GM13977 (cell line): ENCODE data around the gene LPP.

Experiments used
- DNase-seq: peaks from one replicate; pipeline ENCODE4 v3.0.0; 2012; ENCODE audit warnings: low spot score
- in situ Hi-C: fragments of 300-500 bp; cut with MboI; formaldehyde crosslinking; loops from one replicate; pipeline ENCODE4 v1.12.0; 2022; ENCODE audit warnings: low sequenced_read_pairs, low pct_unique_long_range_greater_than_20kb, mixed read lengths, inconsistent platforms; ENCODE audit not compliant: unreplicated experiment
- TF ChIP-seq, protein P1 (sequence below): IDR thresholded peaks from 2 replicates; pipeline ENCODE4 v1.5.1; 2012; ENCODE audit warnings: mild to moderate bottlenecking, control low read depth; ENCODE audit not compliant: insufficient read depth; ENCODE audit errors: extremely low read depth, missing control alignments

The LPP gene

DNA sequence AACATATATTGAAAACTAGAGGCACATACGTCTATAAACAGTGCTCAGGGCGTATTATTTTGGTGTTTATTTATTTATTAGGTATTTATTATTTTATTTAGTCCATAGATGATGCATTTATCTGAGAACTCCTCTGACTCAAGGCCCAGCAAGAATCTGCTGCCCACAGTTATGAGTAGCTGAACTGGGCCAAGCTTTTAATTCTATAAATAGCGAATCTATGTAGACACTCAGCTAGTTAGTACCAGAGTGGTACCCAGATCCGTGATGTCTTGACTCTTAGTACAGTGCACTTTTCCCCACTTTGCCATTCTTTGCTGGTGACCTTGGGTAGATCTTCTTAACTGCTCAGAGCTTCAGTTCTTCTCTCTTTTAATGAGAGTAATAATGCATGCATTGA lies 647.4 kb downstream of the LPP start:
- TF ChIP-seq, protein P1, sequence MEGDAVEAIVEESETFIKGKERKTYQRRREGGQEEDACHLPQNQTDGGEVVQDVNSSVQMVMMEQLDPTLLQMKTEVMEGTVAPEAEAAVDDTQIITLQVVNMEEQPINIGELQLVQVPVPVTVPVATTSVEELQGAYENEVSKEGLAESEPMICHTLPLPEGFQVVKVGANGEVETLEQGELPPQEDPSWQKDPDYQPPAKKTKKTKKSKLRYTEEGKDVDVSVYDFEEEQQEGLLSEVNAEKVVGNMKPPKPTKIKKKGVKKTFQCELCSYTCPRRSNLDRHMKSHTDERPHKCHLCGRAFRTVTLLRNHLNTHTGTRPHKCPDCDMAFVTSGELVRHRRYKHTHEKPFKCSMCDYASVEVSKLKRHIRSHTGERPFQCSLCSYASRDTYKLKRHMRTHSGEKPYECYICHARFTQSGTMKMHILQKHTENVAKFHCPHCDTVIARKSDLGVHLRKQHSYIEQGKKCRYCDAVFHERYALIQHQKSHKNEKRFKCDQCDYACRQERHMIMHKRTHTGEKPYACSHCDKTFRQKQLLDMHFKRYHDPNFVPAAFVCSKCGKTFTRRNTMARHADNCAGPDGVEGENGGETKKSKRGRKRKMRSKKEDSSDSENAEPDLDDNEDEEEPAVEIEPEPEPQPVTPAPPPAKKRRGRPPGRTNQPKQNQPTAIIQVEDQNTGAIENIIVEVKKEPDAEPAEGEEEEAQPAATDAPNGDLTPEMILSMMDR, result no peak
- no peak for DNase-seq
- in situ Hi-C loops, result no loop called here

DNA sequence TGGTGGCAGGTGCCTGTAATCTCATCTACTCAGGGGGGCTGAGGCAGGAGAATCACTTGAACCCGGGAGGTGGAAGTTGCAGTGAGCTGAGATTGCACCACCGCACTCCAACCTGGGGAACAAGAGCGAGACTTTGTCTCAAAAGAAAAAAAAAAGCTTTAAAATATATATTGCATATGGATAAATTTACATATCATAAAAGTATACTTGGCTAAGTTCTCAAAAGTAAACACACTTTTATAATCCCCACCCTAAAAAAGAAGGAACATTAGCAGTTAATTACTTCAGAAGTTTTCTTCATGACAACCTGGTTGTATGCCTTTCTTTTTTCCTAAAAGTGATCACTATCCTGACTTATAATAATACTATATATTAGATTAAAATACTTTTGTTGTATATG lies 648.7 kb downstream of the LPP start:
- in situ Hi-C loops, result no loop called here
- TF ChIP-seq, protein P1, result no peak
- DNase-seq, result no peak

DNA sequence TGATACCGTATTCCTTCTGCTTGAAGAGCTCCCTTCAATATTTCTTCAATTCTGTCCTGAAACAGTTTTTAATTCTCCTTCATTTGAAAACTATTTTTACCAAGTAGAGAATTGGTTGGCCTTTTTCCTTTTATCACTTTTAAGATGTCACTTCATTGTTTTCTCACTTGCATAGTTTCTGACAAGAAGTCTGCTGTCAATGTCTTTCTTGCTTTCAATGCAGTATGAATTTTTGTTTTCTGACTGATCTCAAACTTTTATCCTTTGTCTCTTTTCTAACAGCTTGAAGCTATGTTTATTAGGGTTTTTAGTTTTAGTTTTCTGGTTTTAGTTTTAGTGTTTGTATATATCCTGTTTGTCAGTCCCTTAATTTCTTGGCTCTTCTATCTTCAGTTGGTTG lies 653.0 kb downstream of the LPP start:
- TF ChIP-seq, protein P1, result no peak
- in situ Hi-C loops, result no loop called here
- no peak for DNase-seq

DNA sequence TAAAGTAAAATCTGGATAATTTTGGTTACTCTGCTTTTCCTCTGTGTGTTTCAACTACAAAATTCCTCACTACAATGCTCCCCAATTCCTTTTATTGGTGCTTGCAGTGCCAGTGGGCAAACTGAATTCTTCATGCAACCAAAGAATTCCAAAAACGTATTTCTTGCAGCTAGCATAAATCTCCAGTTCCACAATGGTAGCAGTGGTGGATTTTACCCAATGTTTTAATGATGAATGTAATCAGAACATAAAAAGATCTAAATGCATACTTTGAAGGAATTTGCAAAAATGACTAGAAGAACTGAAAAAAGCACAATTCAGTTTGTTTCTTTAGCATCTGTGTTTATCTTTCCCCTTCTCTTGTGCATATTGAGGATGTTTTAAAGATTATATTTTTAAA lies 658.2 kb downstream of the LPP start:
- TF ChIP-seq, protein P1, result no peak
- in situ Hi-C loops, result no loop called here

DNA sequence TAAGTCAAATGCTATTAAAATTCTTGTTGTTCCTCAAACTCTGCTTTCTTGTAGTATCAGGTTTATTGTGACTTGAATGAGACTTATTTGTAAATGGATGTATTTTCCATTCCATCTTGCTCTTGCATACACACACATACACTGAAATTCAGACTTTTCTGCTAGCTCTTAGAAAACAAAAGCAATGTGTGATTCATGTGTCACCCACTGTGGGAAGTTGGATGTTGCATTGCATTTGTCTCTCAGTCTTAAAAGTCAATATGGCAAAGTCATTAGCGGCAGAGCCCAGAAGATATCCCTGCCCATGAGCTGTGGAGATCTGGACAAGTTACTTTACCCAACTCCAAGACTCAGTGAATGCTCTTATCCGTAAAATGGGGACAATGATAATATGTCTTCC lies 660.6 kb downstream of the LPP start:
- DNase-seq, result no peak
- TF ChIP-seq, protein P1, result no peak
- in situ Hi-C loops, result no loop called here

More for the DNA sequence above, 658.2 kb downstream of the LPP start:
- no peak for DNase-seq

DNA sequence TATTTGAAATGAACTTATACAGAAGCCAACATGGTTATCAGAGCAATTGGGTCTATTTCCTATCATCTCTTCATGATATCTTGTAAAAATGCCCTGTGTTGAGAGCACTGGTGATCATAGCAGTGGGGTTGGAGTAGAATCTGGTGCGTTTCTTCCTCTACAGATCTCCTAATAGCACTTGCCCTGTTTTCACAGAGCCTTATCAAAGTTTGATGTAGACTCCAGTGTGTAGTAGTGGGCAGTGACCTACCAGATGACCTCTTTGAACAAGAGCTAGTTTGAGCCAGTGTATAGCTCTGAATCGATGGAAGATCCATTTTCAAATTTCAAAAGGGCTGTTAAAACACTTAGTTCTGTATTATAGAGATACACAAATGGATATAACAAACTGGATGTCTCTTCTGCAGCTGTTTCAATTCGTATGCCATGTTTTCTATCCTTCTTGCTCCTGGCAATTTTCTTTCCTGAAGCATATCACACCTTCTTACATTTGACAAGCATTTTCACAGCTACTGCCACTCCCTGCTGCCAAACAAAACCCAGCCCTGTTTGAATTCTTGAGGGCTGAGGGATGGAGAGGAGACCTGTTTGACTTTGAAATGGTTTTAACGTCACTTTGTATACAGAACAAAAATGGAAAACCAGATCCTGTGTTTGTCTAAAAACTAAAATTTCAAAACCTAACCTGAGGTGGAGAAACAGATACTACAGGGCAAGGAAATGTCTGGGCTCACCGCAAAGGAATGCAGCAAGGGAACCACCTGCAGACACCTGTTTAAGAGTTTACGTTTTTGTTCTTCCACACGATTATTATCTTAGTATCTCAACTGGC lies 663.4 kb downstream of the LPP start:
- in situ Hi-C loops, result no loop called here
- DNase-seq, result no peak
- TF ChIP-seq, protein P1, result no peak

DNA sequence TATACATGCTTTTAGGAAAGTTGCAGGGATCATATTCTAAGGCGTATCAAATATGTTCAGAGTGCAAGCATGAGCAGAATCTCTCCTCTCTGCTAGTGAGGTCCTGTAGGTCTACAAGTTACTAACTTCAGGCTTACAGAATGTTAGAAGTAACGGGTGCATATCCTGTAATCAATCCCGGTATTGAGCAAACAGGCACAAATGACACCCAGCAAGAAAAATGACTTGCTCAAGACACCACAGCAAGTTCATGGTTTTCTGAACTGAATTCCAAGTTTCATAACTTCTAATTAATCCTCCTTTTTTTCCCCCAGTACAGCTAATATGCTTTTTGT lies 663.9 kb downstream of the LPP start:
- no peak for DNase-seq
- TF ChIP-seq, protein P1, result no peak
- in situ Hi-C loops, result no loop called here
